ENCODE results near the gene TTC3. TPM values are rescaled to one million over a fixed set of nuclear protein-coding genes. Genes with fewer than 3 reads are reported as not detected.
A peak's percentile ranks its signal among the peaks of the same experiment; 100 is the strongest.

The TTC3 gene
- total and polyA plus RNA-seq, 8 donors, result 103 to 214 (median 191) TPM

DNA sequence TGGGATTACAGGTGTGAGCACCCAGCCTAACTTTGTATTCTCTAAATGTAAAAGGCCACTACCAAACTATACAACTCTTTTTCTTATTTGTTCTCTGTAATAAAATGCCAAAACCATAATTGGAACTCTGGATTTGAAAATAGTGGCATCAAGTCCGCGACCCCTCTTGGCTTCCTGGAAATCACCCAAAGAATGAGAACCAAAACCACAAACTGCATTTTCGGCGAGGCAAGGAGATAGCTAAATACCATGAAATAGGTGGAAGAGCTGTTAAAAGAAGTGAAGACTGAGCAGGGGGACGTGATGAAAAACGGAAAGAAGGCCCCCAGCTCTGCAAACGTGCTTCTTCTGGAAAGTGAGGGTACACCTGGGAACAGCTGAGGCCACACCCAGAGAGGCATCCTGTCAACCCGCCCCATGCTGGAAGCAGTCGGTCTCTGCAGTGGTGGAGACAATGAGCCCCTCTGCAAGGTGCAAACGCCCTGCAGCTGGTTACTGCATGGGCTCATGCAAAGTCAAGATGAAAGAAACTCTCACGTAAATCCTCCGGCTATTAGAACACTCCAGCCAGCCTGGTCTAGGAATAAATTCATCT, 171.5 kb downstream of the TTC3 start:
- Histone ChIP-seq H3K4me3 (no peak overlapping the region), H3K27ac (no peak overlapping the region), H3K27me3 (no peaks in the 10 kb centered on the region), H3K4me1 (peaks cover 0 to 28% of the 10 kb centered on the region in 2 donors), H3K36me3 (peaks cover 0 to 18% of the 10 kb centered on the region in 2 donors), H3K9me3 (no peaks in the 10 kb centered on the region)
- TF ChIP-seq, protein P1, sequence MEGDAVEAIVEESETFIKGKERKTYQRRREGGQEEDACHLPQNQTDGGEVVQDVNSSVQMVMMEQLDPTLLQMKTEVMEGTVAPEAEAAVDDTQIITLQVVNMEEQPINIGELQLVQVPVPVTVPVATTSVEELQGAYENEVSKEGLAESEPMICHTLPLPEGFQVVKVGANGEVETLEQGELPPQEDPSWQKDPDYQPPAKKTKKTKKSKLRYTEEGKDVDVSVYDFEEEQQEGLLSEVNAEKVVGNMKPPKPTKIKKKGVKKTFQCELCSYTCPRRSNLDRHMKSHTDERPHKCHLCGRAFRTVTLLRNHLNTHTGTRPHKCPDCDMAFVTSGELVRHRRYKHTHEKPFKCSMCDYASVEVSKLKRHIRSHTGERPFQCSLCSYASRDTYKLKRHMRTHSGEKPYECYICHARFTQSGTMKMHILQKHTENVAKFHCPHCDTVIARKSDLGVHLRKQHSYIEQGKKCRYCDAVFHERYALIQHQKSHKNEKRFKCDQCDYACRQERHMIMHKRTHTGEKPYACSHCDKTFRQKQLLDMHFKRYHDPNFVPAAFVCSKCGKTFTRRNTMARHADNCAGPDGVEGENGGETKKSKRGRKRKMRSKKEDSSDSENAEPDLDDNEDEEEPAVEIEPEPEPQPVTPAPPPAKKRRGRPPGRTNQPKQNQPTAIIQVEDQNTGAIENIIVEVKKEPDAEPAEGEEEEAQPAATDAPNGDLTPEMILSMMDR (IDR thresholded peaks at IDR 0.05), result no peak
- ATAC-seq (no peak), DNase-seq (no peak)
- intact Hi-C loops (cut with DNase I), result no loop called here

DNA sequence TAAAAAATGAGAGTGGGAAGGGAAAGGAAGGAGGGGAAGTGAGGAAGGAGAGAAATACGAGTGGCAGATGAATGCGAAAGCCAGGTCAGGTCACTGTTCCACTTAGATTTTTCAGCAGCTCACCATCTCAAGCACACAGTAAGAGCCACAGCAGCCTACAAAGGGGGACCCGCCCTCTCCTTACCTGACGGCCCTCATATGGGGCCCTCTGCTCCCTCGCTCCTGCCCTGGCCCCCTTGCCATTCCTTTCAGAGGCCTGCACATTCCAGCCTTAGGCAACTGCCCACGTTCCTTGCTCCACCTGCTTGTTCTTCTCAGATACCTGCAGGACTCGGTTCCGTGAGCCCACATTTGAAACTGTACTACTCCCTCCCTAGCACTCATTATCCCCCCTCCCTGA, 172.1 kb downstream of the TTC3 start:
- DNase-seq, result peak in 1 of 4 donors; percentile 28
- Histone ChIP-seq H3K27me3 (no peaks in the 10 kb centered on the region), H3K9me3 (no peaks in the 10 kb centered on the region), H3K36me3 (peaks cover 0 to 13% of the 10 kb centered on the region in 2 donors), H3K4me1 (peaks cover 0 to 28% of the 10 kb centered on the region in 2 donors), H3K27ac (no peak overlapping the region), H3K4me3 (no peak overlapping the region)
- peak; percentile 37 for ATAC-seq
- TF ChIP-seq, protein P1 (IDR thresholded peaks at IDR 0.05), result no peak
- intact Hi-C loops (cut with DNase I), result no loop called here

DNA sequence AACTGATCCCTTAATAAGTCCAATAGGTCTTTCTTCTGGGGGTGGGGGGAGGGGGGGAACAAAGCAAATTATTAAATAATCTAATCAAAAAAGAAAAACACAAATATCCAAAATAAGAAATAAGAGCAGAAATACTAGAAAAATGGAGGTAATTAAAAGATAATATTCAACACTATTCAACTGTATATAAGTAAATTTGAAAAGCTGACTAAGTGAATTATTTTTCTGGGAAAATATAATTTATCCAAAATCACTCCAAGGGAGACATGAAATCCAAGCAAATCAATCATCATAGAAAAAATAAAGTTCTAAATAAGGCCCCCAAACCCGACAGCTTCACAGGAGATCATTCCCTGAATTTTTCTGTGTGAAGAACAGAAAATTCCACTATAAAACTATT, 175.2 kb downstream of the TTC3 start:
- no peak for ATAC-seq
- intact Hi-C loops (cut with DNase I), result no loop called here
- TF ChIP-seq, protein P1 (IDR thresholded peaks at IDR 0.05), result no peak

DNA sequence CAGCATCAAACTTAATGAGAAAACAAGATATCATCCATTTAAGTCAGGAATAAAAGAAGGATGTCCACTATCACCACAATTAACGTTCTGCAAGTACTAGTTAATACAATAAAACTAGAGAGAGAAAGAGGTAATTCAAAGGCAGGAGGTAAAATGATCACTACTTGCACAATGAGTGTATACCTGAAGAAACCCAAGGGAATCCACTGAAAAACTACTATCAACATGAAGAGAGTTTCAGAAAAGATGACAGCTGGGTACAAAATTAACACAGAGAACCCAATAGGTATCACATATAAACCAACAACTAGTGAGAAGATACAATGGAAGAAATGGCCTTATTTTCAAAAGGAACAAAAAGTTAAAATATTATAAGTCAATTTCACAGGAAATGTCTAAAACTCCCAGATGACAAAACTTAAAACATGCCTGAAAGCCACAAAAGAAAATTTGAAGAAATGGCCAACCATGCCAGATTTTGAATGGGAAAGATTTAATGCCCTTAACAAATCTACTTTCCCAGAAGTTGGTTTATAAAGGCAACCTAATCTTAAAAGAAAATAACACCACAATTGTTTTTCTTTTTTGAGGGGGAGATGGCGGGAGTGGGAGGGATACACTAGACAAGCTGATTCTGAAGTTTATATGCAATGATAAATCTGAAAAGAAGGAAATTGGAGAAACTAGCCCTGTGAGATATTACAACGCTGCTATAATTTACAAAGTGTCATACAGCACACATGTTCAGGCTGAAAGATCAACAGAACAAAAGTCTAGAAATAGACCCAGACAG, 176.3 kb downstream of the TTC3 start:
- no peak overlapping the region for H3K27ac ChIP-seq
- peaks cover 0 to 42% of the 10 kb centered on the region in 2 donors for H3K4me1 ChIP-seq
- H3K4me3 ChIP-seq, result no peak overlapping the region
- TF ChIP-seq, protein P1 (IDR thresholded peaks at IDR 0.05), result no peak
- intact Hi-C loops (cut with DNase I), result no loop called here
- DNase-seq, result no peak
- H3K36me3 ChIP-seq, result no peaks in the 10 kb centered on the region
- no peaks in the 10 kb centered on the region for H3K9me3 ChIP-seq
- ATAC-seq, result no peak
- no peaks in the 10 kb centered on the region for H3K27me3 ChIP-seq

More for the DNA sequence above, 175.2 kb downstream of the TTC3 start:
- H3K4me3 ChIP-seq, result no peak overlapping the region
- H3K4me1 ChIP-seq, result peaks cover 0 to 45% of the 10 kb centered on the region in 2 donors
- H3K36me3 ChIP-seq, result no peaks in the 10 kb centered on the region
- DNase-seq, result no peak
- no peaks in the 10 kb centered on the region for H3K27me3 ChIP-seq
- H3K27ac ChIP-seq, result no peak overlapping the region
- no peaks in the 10 kb centered on the region for H3K9me3 ChIP-seq

DNA sequence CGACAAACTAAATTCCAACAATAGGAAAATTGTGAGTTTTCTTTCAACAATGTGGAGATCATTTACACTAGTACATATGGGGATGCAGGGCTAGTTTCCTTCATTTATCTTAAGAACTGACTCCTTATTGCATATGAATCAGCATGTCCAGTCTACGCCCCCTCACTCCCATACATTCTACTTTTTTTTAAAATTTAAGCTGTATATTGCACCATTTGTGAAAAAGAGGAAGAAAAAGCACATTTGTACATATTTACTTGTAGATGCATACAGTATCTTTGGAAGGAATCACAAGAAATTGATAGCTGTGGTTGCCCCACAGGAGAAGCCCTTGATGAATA, 178.2 kb downstream of the TTC3 start:
- no peak overlapping the region for H3K4me3 ChIP-seq
- intact Hi-C loops (cut with DNase I), result no loop called here
- no peaks in the 10 kb centered on the region for H3K27me3 ChIP-seq
- no peak for DNase-seq
- H3K9me3 ChIP-seq, result no peaks in the 10 kb centered on the region
- peaks cover 0 to 25% of the 10 kb centered on the region in 2 donors for H3K4me1 ChIP-seq
- peak overlapping the region in 1 of 2 donors; percentile 45 for H3K27ac ChIP-seq
- no peaks in the 10 kb centered on the region for H3K36me3 ChIP-seq
- peak; percentile 16 for ATAC-seq
- TF ChIP-seq, protein P1 (IDR thresholded peaks at IDR 0.05), result no peak
